ENCODE data around the gene GBGT1. TPM values are rescaled to one million over a fixed set of nuclear protein-coding genes. Genes with fewer than 3 reads are reported as not detected.

Gene GBGT1
- total RNA-seq, 4 donors from 2014 or later, result 0.15 to 10.3 (median 5.6) TPM

DNA sequence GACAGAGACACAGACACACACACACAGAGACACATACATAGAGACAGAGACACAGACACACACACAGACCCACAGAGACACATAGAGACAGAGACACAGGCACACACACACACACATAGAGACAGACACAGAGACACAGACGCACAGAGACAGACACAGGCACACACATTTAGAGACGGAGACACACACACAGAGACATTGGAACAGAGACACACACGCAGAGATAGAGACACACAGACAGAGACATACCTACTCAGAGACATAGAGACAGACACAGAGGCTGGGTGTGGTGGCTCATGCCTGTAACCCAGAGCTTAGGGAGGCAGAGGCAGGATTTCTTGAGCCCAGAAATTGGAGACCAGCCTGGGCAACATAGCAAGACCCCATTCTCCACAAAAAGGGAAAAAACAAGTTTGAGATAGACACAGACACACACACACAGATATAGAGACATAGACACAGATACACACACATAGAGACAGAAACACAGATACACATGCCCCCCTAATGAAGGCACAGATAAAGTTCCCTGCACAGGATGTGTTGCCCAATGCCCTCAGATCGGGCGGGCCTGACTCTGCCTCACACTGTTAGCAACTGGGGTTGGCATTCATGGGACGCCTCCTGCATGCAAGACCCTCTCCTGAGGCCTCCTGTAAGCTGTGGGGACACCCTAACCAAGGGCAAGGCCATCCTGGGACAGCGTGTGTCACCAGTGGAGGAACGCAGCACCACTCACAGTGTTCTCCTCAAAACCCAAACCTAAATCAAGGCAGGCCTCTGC lies 39.4 kb downstream of the GBGT1 start:
- H3K27ac ChIP-seq, result peak overlapping the region; percentile 17 to 99 (median 50)

DNA sequence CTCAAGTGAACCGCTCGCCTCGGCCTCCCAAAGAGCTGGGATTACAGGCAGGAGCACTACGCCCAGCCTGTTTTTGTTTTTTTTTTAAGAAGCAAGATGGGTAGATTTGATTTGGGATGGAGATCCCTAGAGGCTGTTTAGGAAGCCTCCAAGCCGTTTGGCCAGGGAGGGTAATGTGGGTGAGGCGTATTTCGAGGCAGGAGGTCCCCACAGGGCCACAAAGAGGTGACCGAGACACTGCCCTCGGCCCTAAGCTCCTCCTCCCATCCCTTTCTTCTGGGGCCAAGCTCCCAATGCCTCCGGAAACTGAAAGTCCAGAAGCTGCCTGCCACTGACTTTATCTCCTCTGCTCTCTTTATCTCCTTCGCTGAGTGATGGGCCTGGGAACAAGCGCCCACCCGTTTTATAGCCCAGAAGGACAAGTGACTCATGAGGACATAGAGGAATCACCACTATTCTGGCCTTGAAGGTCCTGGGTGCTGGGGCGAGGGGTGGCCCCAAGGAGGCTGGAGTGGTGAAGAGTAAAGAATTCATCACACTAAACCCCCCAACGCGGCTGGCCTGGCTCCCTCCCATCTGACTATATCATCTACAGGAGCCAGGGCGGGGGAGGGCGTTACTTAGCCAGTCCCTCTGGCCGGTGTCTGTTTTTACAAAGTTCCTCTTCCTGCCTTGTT lies 40.6 kb downstream of the GBGT1 start:
- Histone ChIP-seq H3K9me3 (no peaks in the 10 kb centered on the region), H3K4me3 (no peak overlapping the region), H3K27ac (peak overlapping the region; percentile 80 to 98 (median 90)), H3K27me3 (no peaks in the 10 kb centered on the region), H3K36me3 (no peaks in the 10 kb centered on the region), H3K4me1 (peaks cover 56 to 80% of the 10 kb centered on the region in 2 donors)
- in situ Hi-C loops (cut with MboI; ENCODE audit: low sequenced_read_pairs in 4 of 4), result no loop called here
- intact Hi-C loops (cut with DNase I; ENCODE audit: low total_unique reads), result no loop called here
- no peak for ATAC-seq
- no peak for DNase-seq
- TF ChIP-seq, protein P1, sequence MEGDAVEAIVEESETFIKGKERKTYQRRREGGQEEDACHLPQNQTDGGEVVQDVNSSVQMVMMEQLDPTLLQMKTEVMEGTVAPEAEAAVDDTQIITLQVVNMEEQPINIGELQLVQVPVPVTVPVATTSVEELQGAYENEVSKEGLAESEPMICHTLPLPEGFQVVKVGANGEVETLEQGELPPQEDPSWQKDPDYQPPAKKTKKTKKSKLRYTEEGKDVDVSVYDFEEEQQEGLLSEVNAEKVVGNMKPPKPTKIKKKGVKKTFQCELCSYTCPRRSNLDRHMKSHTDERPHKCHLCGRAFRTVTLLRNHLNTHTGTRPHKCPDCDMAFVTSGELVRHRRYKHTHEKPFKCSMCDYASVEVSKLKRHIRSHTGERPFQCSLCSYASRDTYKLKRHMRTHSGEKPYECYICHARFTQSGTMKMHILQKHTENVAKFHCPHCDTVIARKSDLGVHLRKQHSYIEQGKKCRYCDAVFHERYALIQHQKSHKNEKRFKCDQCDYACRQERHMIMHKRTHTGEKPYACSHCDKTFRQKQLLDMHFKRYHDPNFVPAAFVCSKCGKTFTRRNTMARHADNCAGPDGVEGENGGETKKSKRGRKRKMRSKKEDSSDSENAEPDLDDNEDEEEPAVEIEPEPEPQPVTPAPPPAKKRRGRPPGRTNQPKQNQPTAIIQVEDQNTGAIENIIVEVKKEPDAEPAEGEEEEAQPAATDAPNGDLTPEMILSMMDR (IDR thresholded peaks at IDR 0.05 in 4 of 5, conservative IDR thresholded peaks at IDR 0.05 in 1 of 5), result no peak
- no peak for TF ChIP-seq POLR2A (IDR thresholded peaks at IDR 0.05)

More for the DNA sequence above, 39.4 kb downstream of the GBGT1 start:
- DNase-seq (no peak), ATAC-seq (no peak)
- intact Hi-C loops (cut with DNase I; ENCODE audit: low total_unique reads) (no loop called here), in situ Hi-C loops (cut with MboI; ENCODE audit: low sequenced_read_pairs in 4 of 4) (no loop called here)
- Histone ChIP-seq H3K36me3 (no peaks in the 10 kb centered on the region), H3K9me3 (no peaks in the 10 kb centered on the region), H3K4me1 (peaks cover 56 to 80% of the 10 kb centered on the region in 2 donors), H3K27me3 (no peaks in the 10 kb centered on the region), H3K4me3 (no peak overlapping the region)
- no peak for TF ChIP-seq POLR2A (IDR thresholded peaks at IDR 0.05)
- TF ChIP-seq, protein P1 (IDR thresholded peaks at IDR 0.05 in 4 of 5, conservative IDR thresholded peaks at IDR 0.05 in 1 of 5), result no peak

DNA sequence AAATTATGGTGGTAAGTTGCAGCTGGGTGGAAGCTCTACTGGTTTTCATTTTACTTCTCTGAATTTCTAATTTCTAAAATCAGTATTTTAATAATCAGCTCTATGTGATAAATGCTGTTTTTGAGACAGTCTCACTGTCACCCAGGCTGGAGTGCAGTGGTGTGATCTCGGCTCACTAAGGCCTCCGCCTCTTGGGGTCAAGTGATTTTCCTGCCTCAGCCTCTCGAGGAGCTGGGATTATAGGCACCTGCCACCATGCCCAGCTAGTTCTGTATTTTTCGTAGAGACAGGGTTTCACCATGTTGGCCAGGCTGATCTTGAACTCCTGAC lies 41.1 kb downstream of the GBGT1 start:
- TF ChIP-seq, protein P1 (IDR thresholded peaks at IDR 0.05 in 4 of 5, conservative IDR thresholded peaks at IDR 0.05 in 1 of 5), result no peak
- TF ChIP-seq POLR2A (IDR thresholded peaks at IDR 0.05), result no peak
- H3K27ac ChIP-seq, result peak overlapping the region; percentile 80 to 98 (median 90)
- H3K9me3 ChIP-seq, result no peaks in the 10 kb centered on the region
- no peaks in the 10 kb centered on the region for H3K36me3 ChIP-seq
- peaks cover 56 to 80% of the 10 kb centered on the region in 2 donors for H3K4me1 ChIP-seq
- no peaks in the 10 kb centered on the region for H3K27me3 ChIP-seq
- intact Hi-C loops (cut with DNase I; ENCODE audit: low total_unique reads), result no loop called here
- H3K4me3 ChIP-seq, result no peak overlapping the region
- in situ Hi-C loops (cut with MboI; ENCODE audit: low sequenced_read_pairs in 4 of 4), result no loop called here
- ATAC-seq, result no peak
- DNase-seq, result no peak

DNA sequence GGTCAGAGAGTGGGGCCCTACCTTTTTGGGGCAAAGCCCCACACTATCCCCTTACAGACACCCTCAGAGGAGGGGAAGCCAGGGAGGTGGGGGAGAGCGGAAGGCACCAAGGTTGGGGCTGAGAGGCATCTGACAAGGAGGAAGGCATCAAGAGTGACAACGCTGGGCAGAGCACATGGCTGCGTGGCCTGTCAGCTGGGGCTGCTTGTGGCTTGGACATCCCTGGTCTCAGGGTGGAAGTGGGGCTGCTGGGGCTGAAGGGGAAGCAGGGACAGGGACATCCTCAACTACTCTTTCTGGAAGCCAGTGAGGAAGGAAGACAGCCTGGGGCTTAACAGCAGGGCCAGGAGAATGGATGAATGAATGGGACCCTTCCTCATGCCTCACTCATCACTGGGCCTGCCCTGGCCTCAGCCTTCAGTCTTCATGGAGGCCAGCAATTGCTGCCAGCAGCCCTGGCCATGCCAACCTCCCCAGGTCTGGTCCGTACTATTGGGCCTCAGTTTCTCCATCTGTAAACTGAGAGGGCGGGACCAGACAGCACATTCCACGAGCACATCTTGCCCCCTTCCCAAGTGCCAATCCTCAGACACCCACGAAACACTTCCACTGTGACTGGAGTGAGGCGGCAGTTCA lies 41.7 kb downstream of the GBGT1 start:
- Histone ChIP-seq H3K27ac (peak overlapping the region; percentile 80 to 98 (median 90)), H3K9me3 (no peaks in the 10 kb centered on the region), H3K27me3 (no peaks in the 10 kb centered on the region), H3K36me3 (no peaks in the 10 kb centered on the region), H3K4me1 (peaks cover 56 to 80% of the 10 kb centered on the region in 2 donors), H3K4me3 (no peak overlapping the region)
- no peak for TF ChIP-seq POLR2A (IDR thresholded peaks at IDR 0.05)
- TF ChIP-seq, protein P1 (IDR thresholded peaks at IDR 0.05 in 4 of 5, conservative IDR thresholded peaks at IDR 0.05 in 1 of 5), result no peak
- DNase-seq, result no peak
- intact Hi-C loops (cut with DNase I; ENCODE audit: low total_unique reads) (no loop called here), in situ Hi-C loops (cut with MboI; ENCODE audit: low sequenced_read_pairs in 4 of 4) (no loop called here)
- ATAC-seq, result no peak

All from gastrocnemius medialis (tissue), 4 donors.